H7 (cell line): ENCODE measurements around the gene ABR. TPM values are rescaled to one million over a fixed set of nuclear protein-coding genes. Genes with fewer than 3 reads are reported as not detected.

ENCODE experiments used
- DNase-seq: peaks from one replicate; pipeline ENCODE4 v3.0.0; 2012
- H3K27me3 ChIP-seq: 2 replicates; pipeline ENCODE4 v1.6.0; 2011; ENCODE audit warnings: mild to moderate bottlenecking, low read length; ENCODE audit not compliant: control insufficient read depth, insufficient read depth
- H3K36me3 ChIP-seq: replicated peaks from 2 replicates; pipeline ENCODE4 v1.5.1; 2011; ENCODE audit warnings: low read length; ENCODE audit not compliant: control insufficient read depth, insufficient read depth
- H3K4me3 ChIP-seq: 2 replicates; pipeline ENCODE4 v1.5.1; 2011; ENCODE audit warnings: low read depth, mild to moderate bottlenecking, control low read depth, low read length, moderate library complexity; ENCODE audit not compliant: insufficient read depth
- total RNA-seq: library from RNA; depleted of rRNA; stranded (reverse); fragments of >200 nt; shearing (Covaris generic); gene quantifications from 2 replicates; pipeline ENCODE4 v1.2.3, GENCODE V29; 2014

Gene ABR
- total RNA-seq, 1 experiment from 2014 or later: 31.6 TPM

GRCh38 chr17:1096215-1096614 is 83.6 kb downstream of the ABR start:
- DNase-seq: no peak
- no peak overlapping the region for H3K4me3 ChIP-seq
- no peaks in the 10 kb centered on the region for H3K36me3 ChIP-seq
- no peaks in the 10 kb centered on the region for H3K27me3 ChIP-seq

GRCh38 chr17:1095853-1096173 is 84.0 kb downstream of the ABR start:
- no peak overlapping the region for H3K4me3 ChIP-seq
- H3K27me3 ChIP-seq: no peaks in the 10 kb centered on the region
- DNase-seq: no peak
- H3K36me3 ChIP-seq: no peaks in the 10 kb centered on the region

GRCh38 chr17:1095090-1095852 is 84.5 kb downstream of the ABR start:
- no peaks in the 10 kb centered on the region for H3K36me3 ChIP-seq
- no peaks in the 10 kb centered on the region for H3K27me3 ChIP-seq
- no peak overlapping the region for H3K4me3 ChIP-seq
- no peak for DNase-seq

GRCh38 chr17:1094591-1094990 is 85.2 kb downstream of the ABR start:
- no peaks in the 10 kb centered on the region for H3K27me3 ChIP-seq
- no peak overlapping the region for H3K4me3 ChIP-seq
- H3K36me3 ChIP-seq: no peaks in the 10 kb centered on the region
- DNase-seq: no peak

GRCh38 chr17:1091900-1092299 is 87.9 kb downstream of the ABR start:
- H3K4me3 ChIP-seq: no peak overlapping the region
- no peaks in the 10 kb centered on the region for H3K27me3 ChIP-seq
- H3K36me3 ChIP-seq: no peaks in the 10 kb centered on the region
- no peak for DNase-seq

GRCh38 chr17:1091190-1091534 is 88.6 kb downstream of the ABR start:
- DNase-seq: no peak
- H3K36me3 ChIP-seq: no peaks in the 10 kb centered on the region
- H3K27me3 ChIP-seq: no peaks in the 10 kb centered on the region
- H3K4me3 ChIP-seq: no peak overlapping the region

- no peak for DNase-seq
- Histone ChIP-seq H3K4me3 (no peak overlapping the region), H3K27me3 (no peaks in the 10 kb centered on the region), H3K36me3 (no peaks in the 10 kb centered on the region)
Observed at GRCh38 chr17:1090465-1091189, 89.2 kb downstream of the ABR start.

- no peak for DNase-seq
- H3K36me3 ChIP-seq: no peaks in the 10 kb centered on the region
- H3K27me3 ChIP-seq: no peaks in the 10 kb centered on the region
- no peak overlapping the region for H3K4me3 ChIP-seq
Observed at GRCh38 chr17:1089915-1090314, 89.9 kb downstream of the ABR start.

- Histone ChIP-seq H3K27me3 (no peaks in the 10 kb centered on the region), H3K36me3 (no peaks in the 10 kb centered on the region), H3K4me3 (0 out of 2 replicates have a peak overlapping the region, but pooled peaks have one; percentile 8)
- peak; percentile 96 for DNase-seq
Observed at GRCh38 chr17:1087381-1088241, 92.2 kb downstream of the ABR start.

GRCh38 chr17:1083451-1084187 is 96.2 kb downstream of the ABR start:
- Histone ChIP-seq H3K36me3 (no peaks in the 10 kb centered on the region), H3K4me3 (no peak overlapping the region), H3K27me3 (no peaks in the 10 kb centered on the region)
- DNase-seq: no peak

- H3K36me3 ChIP-seq: no peaks in the 10 kb centered on the region
- H3K4me3 ChIP-seq: no peak overlapping the region
- no peak for DNase-seq
- no peaks in the 10 kb centered on the region for H3K27me3 ChIP-seq
Observed at GRCh38 chr17:1082579-1082978, 97.2 kb downstream of the ABR start.

GRCh38 chr17:1078831-1079561 is 100.8 kb downstream of the ABR start:
- peak; percentile 90 for DNase-seq
- H3K27me3 ChIP-seq: no peaks in the 10 kb centered on the region
- H3K4me3 ChIP-seq: peak overlapping the region; percentile 19; the same call in 1 of the 2 replicates
- no peaks in the 10 kb centered on the region for H3K36me3 ChIP-seq

GRCh38 chr17:1077986-1078711 is 101.6 kb downstream of the ABR start:
- DNase-seq: peak; percentile 79
- H3K27me3 ChIP-seq: no peaks in the 10 kb centered on the region
- H3K36me3 ChIP-seq: no peaks in the 10 kb centered on the region
- peak overlapping the region; percentile 19; the same call in 1 of the 2 replicates for H3K4me3 ChIP-seq
